ENCODE measurements around the gene MED25. TPM values are rescaled to one million over a fixed set of nuclear protein-coding genes. Genes with fewer than 3 reads are reported as not detected.

The MED25 gene
- total RNA-seq (2021) (92.2 and 99.6 TPM in 2 replicates), Bru-seq, nascent RNA (percentile 61 among the genes with signal in this experiment), BruChase-seq, experiment 1, labeled RNA remaining after a 2-hour chase (percentile 79 among the genes with signal in this experiment), BruChase-seq, experiment 2, labeled RNA remaining after a 6-hour chase (percentile 77 among the genes with signal in this experiment)
- long read RNA-seq, transcript MED25-201 (18 exons, 2,332 nt): major isoform, 18 of 73 reads
- long read RNA-seq, partial matches to known transcripts: 34 of 73 reads
- long read RNA-seq, other reads (novel, unspliced or antisense): 20 of 73 reads

GRCh38 chr19:49817964-49818648 lies at the start of gene MED25:
Gene MED25, plus strand, starts transcription at chr19:49818289. Its CDS starts 53 bp downstream, at chr19:49818342.
- Histone ChIP-seq H3K9me3 (ENCODE audit: insufficient read depth, low read depth) (no peaks in the 10 kb centered on the region), H3K79me2 (ENCODE audit: low read depth) (peaks cover 38% of the 10 kb centered on the region), H3K4me1 (replicated peaks; ENCODE audit: insufficient read depth) (peaks cover 24% of the 10 kb centered on the region), H3K9me2 (ENCODE audit: insufficient read depth) (no peaks in the 10 kb centered on the region), H3K4me3 (peak within 1 kb of the TSS; percentile 84), H3K27ac (peak within 1 kb of the TSS; percentile 72), H3K4me2 (peak within 1 kb of the TSS; percentile 79), H2AFZ (peak within 1 kb of the TSS; percentile 85), H4K20me1 (ENCODE audit: insufficient read depth) (no peaks in the 10 kb centered on the region), H3K36me3 (ENCODE audit: low read depth) (0 out of 2 replicates have a peak, but pooled peaks cover 8% of the 10 kb centered on the region), H3F3A (ENCODE audit: insufficient read depth, low read depth) (peaks cover 22% of the 10 kb centered on the region), H3K27me3 (ENCODE audit: insufficient read depth, low read depth) (no peaks in the 10 kb centered on the region)
- no TSS peak for BruUV-seq (replicated peaks)
- TF ChIP-seq CTCF (conservative IDR thresholded peaks at IDR 0.05) (no peak), EZH2 (IDR thresholded peaks at IDR 0.05; ENCODE audit: low read depth) (no peak)
- POLR2A ChIA-PET (ENCODE audit: unreplicated experiment): no interaction called here
- DNase-seq: peak; percentile 69 to 89
- intact Hi-C loops (cut with micrococcal nuclease; ENCODE audit: unreplicated experiment): loop anchor here (1.0 to 5.0 kb wide), 2 partner anchors 32 to 49 kb away; partner anchors contain the start of gene PNKP
- CTCF ChIA-PET: no interaction called here

GRCh38 chr19:49770529-49770928 lies 47.6 kb upstream of the MED25 start:
- Histone ChIP-seq H3K4me1 (replicated peaks; ENCODE audit: insufficient read depth) (peaks cover 12% of the 10 kb centered on the region), H3K27me3 (ENCODE audit: insufficient read depth, low read depth) (no peaks in the 10 kb centered on the region), H2AFZ (no peak overlapping the region), H3K4me2 (no peak overlapping the region), H3K27ac (no peak overlapping the region), H4K20me1 (ENCODE audit: insufficient read depth) (peaks cover 14% of the 10 kb centered on the region; the same call in 1 of the 2 replicates), H3K9me2 (ENCODE audit: insufficient read depth) (no peaks in the 10 kb centered on the region), H3F3A (ENCODE audit: insufficient read depth, low read depth) (peaks cover 10% of the 10 kb centered on the region), H3K36me3 (ENCODE audit: low read depth) (no peaks in the 10 kb centered on the region), H3K79me2 (ENCODE audit: low read depth) (peaks cover 30% of the 10 kb centered on the region), H3K4me3 (no peak overlapping the region), H3K9me3 (ENCODE audit: insufficient read depth, low read depth) (no peaks in the 10 kb centered on the region)
- no TSS peak for BruUV-seq (replicated peaks)
- intact Hi-C loops (cut with micrococcal nuclease; ENCODE audit: unreplicated experiment): no loop called here
- ChIA-PET CTCF (interaction anchor here (0.6 kb wide), 1 partner anchor 85 kb away, joined by 9 read pairs; no protein-coding TSS in a partner anchor), POLR2A (ENCODE audit: unreplicated experiment) (no interaction called here)
- TF ChIP-seq EZH2 (IDR thresholded peaks at IDR 0.05; ENCODE audit: low read depth) (no peak), CTCF (conservative IDR thresholded peaks at IDR 0.05) (no peak)
- DNase-seq: no peak

GRCh38 chr19:49771674-49772139 lies 46.4 kb upstream of the MED25 start:
- TF ChIP-seq CTCF (conservative IDR thresholded peaks at IDR 0.05) (no peak), EZH2 (IDR thresholded peaks at IDR 0.05; ENCODE audit: low read depth) (no peak)
- H4K20me1 ChIP-seq (ENCODE audit: insufficient read depth): peaks cover 19% of the 10 kb centered on the region
- no peaks in the 10 kb centered on the region for H3K9me3 ChIP-seq (ENCODE audit: insufficient read depth, low read depth)
- DNase-seq: no peak
- BruUV-seq (replicated peaks): no TSS peak
- H3K4me3 ChIP-seq: no peak overlapping the region
- no peaks in the 10 kb centered on the region for H3K9me2 ChIP-seq (ENCODE audit: insufficient read depth)
- no peak overlapping the region for H2AFZ ChIP-seq
- ChIA-PET POLR2A (ENCODE audit: unreplicated experiment) (no interaction called here), CTCF (no interaction called here)
- intact Hi-C loops (cut with micrococcal nuclease; ENCODE audit: unreplicated experiment): no loop called here
- peaks cover 8% of the 10 kb centered on the region; the same call in 1 of the 2 replicates for H3F3A ChIP-seq (ENCODE audit: insufficient read depth, low read depth)
- H3K27me3 ChIP-seq (ENCODE audit: insufficient read depth, low read depth): no peaks in the 10 kb centered on the region
- 0 out of 2 replicates have a peak, but pooled peaks cover 6% of the 10 kb centered on the region for H3K4me1 ChIP-seq (replicated peaks; ENCODE audit: insufficient read depth)
- no peak overlapping the region for H3K27ac ChIP-seq
- peaks cover 30% of the 10 kb centered on the region for H3K79me2 ChIP-seq (ENCODE audit: low read depth)
- no peak overlapping the region for H3K4me2 ChIP-seq
- no peaks in the 10 kb centered on the region for H3K36me3 ChIP-seq (ENCODE audit: low read depth)
